SK-N-MC (cell line): ENCODE data around the gene GDNF.
"Not testable (repeated sequence)": the region's sequence is repeated elsewhere in the genome, so short reads cannot be mapped to it uniquely, and the experiment has no call there.

ENCODE experiments used
- DNase-seq: peaks from one replicate; pipeline ENCODE4 v3.0.0-alpha.2; 2011; ENCODE audit warnings: low read depth, low spot score
- H3K27ac ChIP-seq: fragments of 200-600 bp; sonication (generic); 2 replicates; pipeline ENCODE4 v1.5.1; 2016; ENCODE audit warnings: mixed run types
- H3K36me3 ChIP-seq: fragments of 200-600 bp; sonication (generic); 2 replicates; pipeline ENCODE4 v1.6.1; 2017; ENCODE audit warnings: antibody characterized with exemption, low read length, mixed read lengths; ENCODE audit not compliant: insufficient read depth
- H3K4me3 ChIP-seq: fragments of 200-600 bp; sonication (generic); 2 replicates; pipeline ENCODE4 v1.5.1; 2016
- H3K9ac ChIP-seq: fragments of 200-600 bp; sonication (generic); 2 replicates; pipeline ENCODE4 v1.8.0; 2017; ENCODE audit warnings: mixed run types, mixed read lengths; ENCODE audit not compliant: insufficient read length
- H3K9me3 ChIP-seq: fragments of 200-600 bp; sonication (generic); 2 replicates; pipeline ENCODE4 v1.6.1; 2017; ENCODE audit warnings: low read depth, mild to moderate bottlenecking, antibody characterized with exemption, low read length, moderate library complexity, mixed read lengths
- EZH2 ChIP-seq: fragments of 200-600 bp; sonication (generic); IDR thresholded peaks from one replicate; pipeline ENCODE4 v1.6.1; 2017; ENCODE audit warnings: antibody characterized with exemption
- FOXP2 ChIP-seq: optimal IDR thresholded peaks from 2 replicates; pipeline ENCODE3; 2011; ENCODE audit warnings: mild to moderate bottlenecking, moderate library complexity; ENCODE audit not compliant: insufficient read depth; ENCODE audit errors: extremely low read length, control extremely low read depth
- POLR2AphosphoS5 ChIP-seq: IDR thresholded peaks from 2 replicates; pipeline ENCODE4 v1.6.1; 2012; ENCODE audit warnings: mild to moderate bottlenecking, low read depth, low read length, borderline replicate concordance

GDNF gene

GRCh38 chr5:37806016-37806415 is 33.8 kb downstream of the GDNF start:
- DNase-seq, result no peak
- Histone ChIP-seq H3K27ac (no peak overlapping the region), H3K9me3 (no peaks in the 10 kb centered on the region), H3K4me3 (no peak overlapping the region), H3K36me3 (no peaks in the 10 kb centered on the region), H3K9ac (no peak overlapping the region)
- no peak for TF ChIP-seq EZH2
- no peak for TF ChIP-seq POLR2AphosphoS5
- TF ChIP-seq FOXP2, result no peak

DNA sequence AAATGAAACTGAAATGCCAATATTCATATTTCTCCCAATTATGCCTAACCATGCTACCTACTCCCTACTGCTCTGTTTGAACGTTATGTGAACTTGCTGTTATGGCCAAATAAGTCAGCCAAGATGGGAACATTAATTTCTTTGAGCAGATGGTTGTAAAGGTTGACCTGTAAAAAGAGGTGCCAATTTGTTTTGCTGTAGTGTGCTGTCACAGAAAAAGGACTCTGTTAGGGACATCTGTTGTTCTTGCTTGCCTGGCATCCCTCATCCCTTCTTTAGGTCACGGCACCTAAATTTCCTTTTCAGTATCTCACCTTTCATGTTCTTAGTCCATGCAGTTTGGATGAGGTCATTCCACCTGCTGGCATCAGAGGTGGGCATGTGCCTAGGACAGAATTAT is 35.4 kb downstream of the GDNF start:
- Histone ChIP-seq H3K36me3 (no peaks in the 10 kb centered on the region), H3K9ac (no peak overlapping the region), H3K4me3 (no peak overlapping the region), H3K27ac (no peak overlapping the region), H3K9me3 (no peaks in the 10 kb centered on the region)
- DNase-seq, result no peak
- no peak for TF ChIP-seq FOXP2
- TF ChIP-seq POLR2AphosphoS5, result no peak
- no peak for TF ChIP-seq EZH2

- H3K9me3 ChIP-seq, result no peaks in the 10 kb centered on the region
- DNase-seq, result no peak
- H3K9ac ChIP-seq, result no peak overlapping the region
- no peak overlapping the region for H3K4me3 ChIP-seq
- no peaks in the 10 kb centered on the region for H3K36me3 ChIP-seq
- TF ChIP-seq FOXP2, result no peak
- TF ChIP-seq POLR2AphosphoS5, result no peak
- no peak for TF ChIP-seq EZH2
- no peak overlapping the region for H3K27ac ChIP-seq
Observed at GRCh38 chr5:37803487-37803886, 36.4 kb downstream of the GDNF start.

GRCh38 chr5:37801521-37801920 is 38.3 kb downstream of the GDNF start:
- no peak overlapping the region for H3K9ac ChIP-seq
- no peak overlapping the region for H3K27ac ChIP-seq
- no peaks in the 10 kb centered on the region for H3K36me3 ChIP-seq
- H3K4me3 ChIP-seq, result no peak overlapping the region
- TF ChIP-seq POLR2AphosphoS5, result no peak
- TF ChIP-seq FOXP2, result no peak
- TF ChIP-seq EZH2, result no peak
- no peaks in the 10 kb centered on the region for H3K9me3 ChIP-seq
- no peak for DNase-seq

GRCh38 chr5:37799865-37800421 is 39.9 kb downstream of the GDNF start:
- TF ChIP-seq FOXP2 (no peak), POLR2AphosphoS5 (no peak), EZH2 (no peak)
- no peaks in the 10 kb centered on the region for H3K9me3 ChIP-seq
- H3K27ac ChIP-seq, result no peak overlapping the region
- no peak overlapping the region for H3K9ac ChIP-seq
- no peak overlapping the region for H3K4me3 ChIP-seq
- DNase-seq, result no peak
- H3K36me3 ChIP-seq, result no peaks in the 10 kb centered on the region

DNA sequence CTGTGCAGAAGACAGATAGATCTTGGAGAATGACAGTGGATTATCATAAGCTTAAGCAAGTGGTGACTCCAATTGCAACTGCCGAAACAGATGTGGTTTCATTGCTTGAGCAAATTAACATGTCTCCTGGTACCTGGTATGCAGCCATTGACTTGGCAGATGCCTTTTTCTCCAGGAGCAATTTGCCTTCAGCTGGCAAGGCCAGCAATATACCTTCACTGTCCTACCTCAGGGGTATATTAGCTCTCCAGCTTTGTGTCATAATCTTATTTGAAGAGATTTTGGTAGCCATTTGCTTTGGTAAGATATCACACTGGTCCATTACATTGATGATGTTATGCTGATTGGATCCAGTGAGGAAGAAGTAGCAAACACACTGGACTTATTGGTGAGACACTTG is 43.4 kb downstream of the GDNF start:
- not testable (repeated sequence) for H3K27ac ChIP-seq, H3K36me3 ChIP-seq, H3K4me3 ChIP-seq, H3K9me3 ChIP-seq, DNase-seq, H3K9ac ChIP-seq

GRCh38 chr5:37795292-37795691 is 44.5 kb downstream of the GDNF start:
- not testable (repeated sequence) for H3K27ac ChIP-seq, DNase-seq, H3K4me3 ChIP-seq, H3K9ac ChIP-seq, H3K9me3 ChIP-seq, H3K36me3 ChIP-seq

DNA sequence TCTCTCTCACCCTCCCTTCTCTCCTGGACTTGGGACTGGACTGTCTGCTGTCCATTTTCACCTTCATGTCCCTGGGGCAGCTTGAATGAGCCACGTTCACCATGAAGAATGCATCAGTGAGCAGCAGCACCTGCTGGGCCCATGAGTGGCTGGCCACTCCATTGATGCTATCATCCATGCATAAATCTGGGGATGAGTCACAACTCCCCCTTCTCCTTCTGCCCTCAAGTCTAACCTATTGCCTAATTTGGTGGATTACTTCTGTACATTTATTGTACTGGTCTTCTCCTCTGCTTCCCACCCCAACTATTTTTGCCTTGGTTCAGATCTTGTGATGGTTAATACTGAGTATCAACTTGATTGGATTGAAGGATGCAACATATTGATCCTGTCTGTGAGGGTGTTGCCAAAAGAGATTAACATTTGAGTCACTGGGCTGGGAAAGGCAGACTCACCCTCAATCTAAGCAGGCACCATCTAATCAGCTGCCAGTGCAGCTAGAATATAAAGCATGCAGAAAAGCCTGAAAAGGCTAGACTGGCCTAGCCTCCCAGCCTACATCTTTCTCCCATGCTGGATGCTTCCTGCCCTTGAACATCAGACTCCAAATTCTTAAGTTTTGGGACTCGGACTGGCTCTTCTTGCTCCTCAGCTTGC is 46.7 kb downstream of the GDNF start:
- H3K36me3 ChIP-seq, result no peaks in the 10 kb centered on the region
- H3K9me3 ChIP-seq, result no peaks in the 10 kb centered on the region
- no peak overlapping the region for H3K27ac ChIP-seq
- H3K4me3 ChIP-seq, result no peak overlapping the region
- no peak overlapping the region for H3K9ac ChIP-seq
- no peak for TF ChIP-seq EZH2
- no peak for TF ChIP-seq POLR2AphosphoS5
- TF ChIP-seq FOXP2, result no peak
- DNase-seq, result no peak

- TF ChIP-seq FOXP2 (no peak), POLR2AphosphoS5 (no peak), EZH2 (no peak)
- H3K4me3 ChIP-seq, result 0 out of 2 replicates have a peak overlapping the region, but pooled peaks have one; percentile 4
- DNase-seq, result no peak
Observed at GRCh38 chr5:37791321-37791720, 48.5 kb downstream of the GDNF start.

More at GRCh38 chr5:37791321-37791720, 48.5 kb downstream of the GDNF start:
- H3K9me3 ChIP-seq, result no peaks in the 10 kb centered on the region
- H3K36me3 ChIP-seq, result no peaks in the 10 kb centered on the region
- no peak overlapping the region for H3K9ac ChIP-seq
- H3K27ac ChIP-seq, result peak overlapping the region; percentile 54
